Measurements from ENCODE around the gene STS.
A peak's percentile ranks its signal among the peaks of the same experiment; 100 is the strongest.

- TF ChIP-seq POLR2A (IDR thresholded peaks at IDR 0.05) (peak; percentile 64), CTCF (IDR thresholded peaks at IDR 0.05) (peak in 3 of 4 donors; percentile 20 to 42 (median 32))
Observed at GRCh38 chrX:7147978-7148854, 704 bp downstream of the STS start, which contains the start of gene PUDP.
